Gastrocnemius medialis (tissue), 4 donors: ENCODE measurements around the gene BRAT1. TPM values are rescaled to one million over a fixed set of nuclear protein-coding genes. Genes with fewer than 3 reads are reported as not detected.

Experiments used
- ATAC-seq, 2 donors: fragments of 150-250 bp; one replicate each; pipeline ENCODE4 v1.9.1; 2016
- DNase-seq, 2 donors: peaks; one replicate each; pipeline ENCODE4 v3.0.0-alpha.2; 2019
- H3K27ac ChIP-seq, 4 donors: fragments of 200-600 bp; sonication (generic); 1 replicate in 1 of 4; 2 replicates in 3 of 4; pipeline ENCODE4 v1.5.1; 2016 to 2018; ENCODE audit warnings: mild to moderate bottlenecking in 2 of 4, moderate library complexity in 1 of 4
- H3K27me3 ChIP-seq, 3 donors: fragments of 200-600 bp; sonication (generic) in 2 of 3; 1 replicate in 1 of 3; 2 replicates in 2 of 3; pipeline versions ENCODE4 v1.5.1 to v1.6.0; 2016 to 2019; ENCODE audit warnings: mild to moderate bottlenecking in 1 of 3, moderate library complexity in 1 of 3
- H3K36me3 ChIP-seq, 2 donors: fragments of 200-600 bp; sonication (generic) in 1 of 2; one replicate each; pipeline ENCODE4 v1.5.1; 2017 to 2018
- H3K4me1 ChIP-seq, 2 donors: fragments of 200-600 bp; sonication (generic) in 1 of 2; one replicate each; pipeline ENCODE4 v1.5.1; 2016 to 2017; ENCODE audit warnings: mild to moderate bottlenecking in 2 of 2
- H3K4me3 ChIP-seq, 4 donors: fragments of 200-600 bp; sonication (generic) in 3 of 4; 1 replicate in 1 of 4; 2 replicates in 3 of 4; pipeline ENCODE4 v1.5.1; 2016 to 2019; ENCODE audit warnings: mild to moderate bottlenecking in 2 of 4
- H3K9me3 ChIP-seq, 3 donors: fragments of 200-600 bp; sonication (generic) in 2 of 3; 1 replicate in 1 of 3; 2 replicates in 2 of 3; pipeline ENCODE4 v1.5.1; 2016 to 2019
- CTCF ChIP-seq, 5 experiments: fragments of 450-650 bp in 3 of 5; fragments of 200-600 bp in 2 of 5; sonication (generic) in 2 of 5; IDR thresholded peaks in 4 of 5; conservative IDR thresholded peaks in 1 of 5; 1 replicate in 4 of 5; 2 replicates in 1 of 5; pipeline ENCODE4 v1.5.1; 2016 to 2019; ENCODE audit warnings: antibody characterized with exemption in 5 of 5, mild to moderate bottlenecking in 3 of 5, moderate library complexity in 3 of 5
- POLR2A ChIP-seq, 2 donors: fragments of 450-650 bp; IDR thresholded peaks; one replicate each; pipeline ENCODE4 v1.6.1; 2017; ENCODE audit warnings: antibody characterized with exemption in 2 of 2, mild to moderate bottlenecking in 2 of 2, moderate library complexity in 2 of 2
- in situ Hi-C, 4 donors: fragments of 200-750 bp; cut with MboI; loops; one replicate each; pipeline versions ENCODE4 v1.15.0 to v1.8.0; 2017; ENCODE audit warnings: low sequenced_read_pairs in 4 of 4
- intact Hi-C: fragments of 100-400 bp; cut with DNase I; formaldehyde crosslinking; loops from one replicate; pipeline ENCODE4 v1.15.1; 2023; ENCODE audit warnings: low total_unique reads
- total RNA-seq, 4 donors: library from RNA; depleted of rRNA; stranded (reverse); fragments of >200 nt; gene quantifications; one replicate each; pipeline versions ENCODE4 v1.1.0 to v1.2.3, GENCODE V29; 2016

The BRAT1 gene
- total RNA-seq, 4 donors from 2014 or later: 15.3 to 36.4 (median 20.2) TPM

GRCh38 chr7:2580636-2581035 is 25.3 kb upstream of the BRAT1 start:
- Histone ChIP-seq H3K36me3 (peaks cover 0 to 15% of the 10 kb centered on the region in 2 donors), H3K27me3 (no peaks in the 10 kb centered on the region), H3K27ac (no peak overlapping the region), H3K9me3 (no peaks in the 10 kb centered on the region), H3K4me3 (no peak overlapping the region), H3K4me1 (no peaks in the 10 kb centered on the region)
- no peak for DNase-seq
- in situ Hi-C loops: no loop called here
- TF ChIP-seq CTCF (IDR thresholded peaks at IDR 0.05 in 4 of 5, conservative IDR thresholded peaks at IDR 0.05 in 1 of 5) (no peak), POLR2A (IDR thresholded peaks at IDR 0.05) (no peak)
- intact Hi-C loops: no loop called here
- ATAC-seq: no peak

GRCh38 chr7:2577914-2578680 is 22.8 kb upstream of the BRAT1 start:
- in situ Hi-C loops: no loop called here

GRCh38 chr7:2576742-2577491 is 21.6 kb upstream of the BRAT1 start:
- TF ChIP-seq CTCF (IDR thresholded peaks at IDR 0.05 in 4 of 5, conservative IDR thresholded peaks at IDR 0.05 in 1 of 5): no peak
- no peak for TF ChIP-seq POLR2A (IDR thresholded peaks at IDR 0.05)
- intact Hi-C loops (no loop called here), in situ Hi-C loops (no loop called here)
- Histone ChIP-seq H3K36me3 (peaks cover 0 to 5% of the 10 kb centered on the region in 2 donors), H3K9me3 (no peaks in the 10 kb centered on the region), H3K4me1 (no peaks in the 10 kb centered on the region), H3K4me3 (no peak overlapping the region), H3K27me3 (no peaks in the 10 kb centered on the region), H3K27ac (no peak overlapping the region)
- ATAC-seq (no peak), DNase-seq (no peak)

More at GRCh38 chr7:2577914-2578680, 22.8 kb upstream of the BRAT1 start:
- Histone ChIP-seq H3K36me3 (peaks cover 0 to 5% of the 10 kb centered on the region in 2 donors), H3K4me1 (no peaks in the 10 kb centered on the region), H3K27me3 (no peaks in the 10 kb centered on the region), H3K9me3 (no peaks in the 10 kb centered on the region), H3K4me3 (no peak overlapping the region), H3K27ac (no peak overlapping the region)
- intact Hi-C loops: no loop called here
- no peak for DNase-seq
- TF ChIP-seq CTCF (IDR thresholded peaks at IDR 0.05 in 4 of 5, conservative IDR thresholded peaks at IDR 0.05 in 1 of 5): no peak
- no peak for TF ChIP-seq POLR2A (IDR thresholded peaks at IDR 0.05)
- no peak for ATAC-seq

GRCh38 chr7:2575733-2576340 is 20.5 kb upstream of the BRAT1 start:
- in situ Hi-C loops (no loop called here), intact Hi-C loops (no loop called here)
- H3K27ac ChIP-seq: no peak overlapping the region
- no peak for TF ChIP-seq POLR2A (IDR thresholded peaks at IDR 0.05)
- no peak for TF ChIP-seq CTCF (IDR thresholded peaks at IDR 0.05 in 4 of 5, conservative IDR thresholded peaks at IDR 0.05 in 1 of 5)
- H3K36me3 ChIP-seq: peaks cover 0 to 5% of the 10 kb centered on the region in 2 donors
- H3K9me3 ChIP-seq: no peaks in the 10 kb centered on the region
- H3K4me3 ChIP-seq: no peak overlapping the region
- H3K4me1 ChIP-seq: no peaks in the 10 kb centered on the region
- DNase-seq (no peak), ATAC-seq (no peak)
- no peaks in the 10 kb centered on the region for H3K27me3 ChIP-seq
